GM23338 (cell line): ENCODE measurements around the gene CHRDL2. TPM values are rescaled to one million over a fixed set of nuclear protein-coding genes. Genes with fewer than 3 reads are reported as not detected.

ENCODE experiments used
- ATAC-seq: fragments of 200-7000 bp; cut with Tn5 transposase; 3 replicates; pipeline ENCODE4 v1.9.1; 2020
- DNase-seq: peaks from one replicate; pipeline ENCODE4 v3.0.0-alpha.2; 2015; ENCODE audit warnings: low spot score
- H2AFZ ChIP-seq: fragments of 200-600 bp; sonication (generic); 2 replicates; pipeline ENCODE4 v1.8.0; 2016; ENCODE audit warnings: antibody characterized with exemption, mild to moderate bottlenecking, moderate library complexity
- H3F3A ChIP-seq: fragments of 200-600 bp; sonication (generic); replicated peaks from 2 replicates; pipeline ENCODE4 v1.8.0; 2017; ENCODE audit warnings: antibody characterized with exemption, mixed run types, low read depth
- H3K27ac ChIP-seq: fragments of 200-600 bp; sonication (generic); 2 replicates; pipeline ENCODE4 v1.6.1; 2016; ENCODE audit warnings: low read depth
- H3K27me3 ChIP-seq: fragments of 200-600 bp; sonication (generic); 2 replicates; pipeline ENCODE4 v1.8.0; 2016; ENCODE audit warnings: mild to moderate bottlenecking, mixed run types, moderate library complexity; ENCODE audit not compliant: insufficient read depth
- H3K36me3 ChIP-seq: fragments of 200-600 bp; sonication (generic); 2 replicates; pipeline ENCODE4 v1.8.0; 2016; ENCODE audit warnings: mild to moderate bottlenecking; ENCODE audit not compliant: insufficient read depth
- H3K4me1 ChIP-seq: fragments of 200-600 bp; sonication (generic); 2 replicates; pipeline ENCODE4 v1.8.0; 2016; ENCODE audit warnings: mild to moderate bottlenecking, moderate library complexity; ENCODE audit not compliant: insufficient read depth
- H3K4me2 ChIP-seq: fragments of 200-600 bp; sonication (generic); 2 replicates; pipeline ENCODE4 v1.7.1; 2017; ENCODE audit warnings: mixed run types
- H3K4me3 ChIP-seq: fragments of 200-600 bp; sonication (generic); 2 replicates; pipeline ENCODE4 v1.6.1; 2016; ENCODE audit warnings: mixed run types
- H3K79me2 ChIP-seq: fragments of 200-600 bp; sonication (generic); replicated peaks from 2 replicates; pipeline ENCODE4 v1.8.0; 2017; ENCODE audit warnings: mild to moderate bottlenecking; ENCODE audit not compliant: insufficient read depth
- H3K9me2 ChIP-seq: fragments of 200-600 bp; sonication (generic); 2 replicates; pipeline ENCODE4 v1.8.0; 2017; ENCODE audit not compliant: insufficient read depth
- H4K20me1 ChIP-seq: fragments of 200-600 bp; sonication (generic); replicated peaks from 2 replicates; pipeline ENCODE4 v1.8.0; 2017; ENCODE audit warnings: mild to moderate bottlenecking; ENCODE audit not compliant: insufficient read depth
- H3K27ac Mint-ChIP-seq: 2 replicates; pipeline ENCODE4 v1.8.0; 2020; ENCODE audit warnings: inconsistent platforms, mild to moderate bottlenecking, moderate library complexity, mixed read lengths
- H3K27me3 Mint-ChIP-seq: 3 replicates; pipeline ENCODE4 v1.8.0; 2022; ENCODE audit warnings: low read depth, mild to moderate bottlenecking, moderate library complexity, mixed read lengths, inconsistent platforms; ENCODE audit not compliant: insufficient read depth, poor library complexity
- H3K36me3 Mint-ChIP-seq: 3 replicates; pipeline ENCODE4 v1.8.0; 2021; ENCODE audit warnings: low read depth, mild to moderate bottlenecking, inconsistent platforms, moderate library complexity, mixed read lengths
- H3K4me1 Mint-ChIP-seq: 3 replicates; pipeline ENCODE4 v1.8.0; 2020; ENCODE audit warnings: mild to moderate bottlenecking, inconsistent platforms, mixed read lengths
- H3K4me3 Mint-ChIP-seq: 3 replicates; pipeline ENCODE4 v1.8.0; 2021; ENCODE audit warnings: moderate library complexity, mild to moderate bottlenecking, inconsistent platforms, mixed read lengths
- H3K9me3 Mint-ChIP-seq: 3 replicates; pipeline ENCODE4 v1.8.0; 2020; ENCODE audit warnings: moderate library complexity, mild to moderate bottlenecking, inconsistent platforms, mixed read lengths
- CREB1 ChIP-seq: fragments of 250-450 bp; sonication (Bioruptor Pico); IDR thresholded peaks from 2 replicates; pipeline ENCODE4 v1.5.0; 2020; ENCODE audit warnings: low read depth, mild to moderate bottlenecking, moderate library complexity
- EZH2 ChIP-seq: fragments of 200-600 bp; sonication (generic); IDR thresholded peaks from one replicate; pipeline ENCODE4 v1.8.0; 2017; ENCODE audit warnings: antibody characterized with exemption, mild to moderate bottlenecking, low read depth; ENCODE audit not compliant: unreplicated experiment
- EZH2phosphoT487 ChIP-seq: fragments of 200-600 bp; sonication (generic); IDR thresholded peaks from one replicate; pipeline ENCODE4 v1.8.1; 2018; ENCODE audit warnings: antibody characterized with exemption; ENCODE audit not compliant: unreplicated experiment
- JUNB ChIP-seq: IDR thresholded peaks from one replicate; pipeline ENCODE4 v1.6.1; 2016; ENCODE audit warnings: antibody characterized with exemption; ENCODE audit not compliant: unreplicated experiment
- NANOG ChIP-seq: IDR thresholded peaks from 2 replicates; pipeline ENCODE4 v1.6.1; 2016; ENCODE audit warnings: antibody characterized with exemption, borderline replicate concordance
- POLR2AphosphoS5 ChIP-seq: IDR thresholded peaks from 2 replicates; pipeline ENCODE4 v1.6.1; 2016; ENCODE audit warnings: antibody characterized with exemption, low read depth
- STAT1 ChIP-seq: IDR thresholded peaks from one replicate; pipeline ENCODE4 v1.6.1; 2016; ENCODE audit warnings: antibody characterized with exemption; ENCODE audit not compliant: unreplicated experiment
- ZNF114 ChIP-seq: fragments of 250-450 bp; sonication (Bioruptor Pico); IDR thresholded peaks from 2 replicates; pipeline ENCODE4 v1.5.0; 2020; ENCODE audit warnings: mild to moderate bottlenecking, moderate library complexity
- ZNF331 ChIP-seq: fragments of 250-450 bp; sonication (Bioruptor Pico); IDR thresholded peaks from 2 replicates; pipeline ENCODE4 v1.5.0; 2020; ENCODE audit warnings: low read depth, mild to moderate bottlenecking, moderate library complexity
- polyA plus RNA-seq: library from polyadenylated mRNA; unstranded; fragments of >200 nt; fragmentation: Nextera tagmentation; extraction: Ambion mirVana; gene quantifications from 2 replicates; pipeline ENCODE4 v1.2.1, GENCODE V29; 2016
- total RNA-seq: library from RNA; depleted of rRNA; stranded (reverse); fragments of >200 nt; shearing (Covaris generic); gene quantifications from 2 replicates; pipeline ENCODE4 v1.2.3, GENCODE V29; 2014
- TF ChIP-seq, protein P1 (sequence below), 2 experiments: fragments of 200-600 bp in 1 of 2; sonication (generic) in 1 of 2; conservative IDR thresholded peaks; 2 replicates each; pipeline versions ENCODE4 v1.5.1 to v1.6.1; 2016 to 2017; ENCODE audit warnings: antibody characterized with exemption in 2 of 2, low read depth in 2 of 2, mild to moderate bottlenecking in 2 of 2, moderate library complexity in 1 of 2
- TF ChIP-seq, protein P2 (sequence below): IDR thresholded peaks from one replicate; pipeline ENCODE4 v1.6.1; 2018; ENCODE audit warnings: antibody characterized with exemption; ENCODE audit not compliant: unreplicated experiment

CHRDL2 gene
- total and polyA plus RNA-seq, 2 experiments from 2014 or later: 0.21 TPM; not detected in 1

DNA sequence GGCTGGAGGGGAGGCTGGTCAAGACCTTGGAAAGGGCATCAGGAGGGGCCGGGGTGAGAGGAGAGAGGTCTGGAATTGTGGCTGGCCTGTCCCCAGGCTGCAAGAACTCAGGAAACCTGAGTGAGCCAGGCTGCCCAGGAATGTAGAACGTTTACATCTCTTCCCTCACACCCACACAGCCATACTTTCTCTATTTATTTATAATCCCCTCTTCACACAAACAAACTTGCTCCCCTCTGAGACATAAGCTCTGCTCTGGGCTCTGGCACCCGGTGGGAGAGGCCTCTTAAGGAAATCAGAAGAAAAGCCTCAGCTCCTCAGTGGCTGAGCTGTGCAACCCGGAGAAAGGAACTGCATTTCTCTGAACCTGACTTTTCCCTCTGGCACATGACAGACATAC is 5.5 kb downstream of the CHRDL2 start (continued):
- TF ChIP-seq POLR2AphosphoS5: no peak
- no peak for TF ChIP-seq NANOG
- TF ChIP-seq EZH2: no peak
- no peak for TF ChIP-seq STAT1
- TF ChIP-seq, protein P1, sequence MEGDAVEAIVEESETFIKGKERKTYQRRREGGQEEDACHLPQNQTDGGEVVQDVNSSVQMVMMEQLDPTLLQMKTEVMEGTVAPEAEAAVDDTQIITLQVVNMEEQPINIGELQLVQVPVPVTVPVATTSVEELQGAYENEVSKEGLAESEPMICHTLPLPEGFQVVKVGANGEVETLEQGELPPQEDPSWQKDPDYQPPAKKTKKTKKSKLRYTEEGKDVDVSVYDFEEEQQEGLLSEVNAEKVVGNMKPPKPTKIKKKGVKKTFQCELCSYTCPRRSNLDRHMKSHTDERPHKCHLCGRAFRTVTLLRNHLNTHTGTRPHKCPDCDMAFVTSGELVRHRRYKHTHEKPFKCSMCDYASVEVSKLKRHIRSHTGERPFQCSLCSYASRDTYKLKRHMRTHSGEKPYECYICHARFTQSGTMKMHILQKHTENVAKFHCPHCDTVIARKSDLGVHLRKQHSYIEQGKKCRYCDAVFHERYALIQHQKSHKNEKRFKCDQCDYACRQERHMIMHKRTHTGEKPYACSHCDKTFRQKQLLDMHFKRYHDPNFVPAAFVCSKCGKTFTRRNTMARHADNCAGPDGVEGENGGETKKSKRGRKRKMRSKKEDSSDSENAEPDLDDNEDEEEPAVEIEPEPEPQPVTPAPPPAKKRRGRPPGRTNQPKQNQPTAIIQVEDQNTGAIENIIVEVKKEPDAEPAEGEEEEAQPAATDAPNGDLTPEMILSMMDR (conservative IDR thresholded peaks at IDR 0.05; ENCODE audit: low read depth in 2 of 2): no peak
- no peak for TF ChIP-seq ZNF114 (CRISPR knock-in tag)
- TF ChIP-seq EZH2phosphoT487: no peak
- no peak for TF ChIP-seq ZNF331
- no peak for TF ChIP-seq CREB1 (CRISPR knock-in tag)
- no peak for TF ChIP-seq JUNB
- TF ChIP-seq, protein P2, sequence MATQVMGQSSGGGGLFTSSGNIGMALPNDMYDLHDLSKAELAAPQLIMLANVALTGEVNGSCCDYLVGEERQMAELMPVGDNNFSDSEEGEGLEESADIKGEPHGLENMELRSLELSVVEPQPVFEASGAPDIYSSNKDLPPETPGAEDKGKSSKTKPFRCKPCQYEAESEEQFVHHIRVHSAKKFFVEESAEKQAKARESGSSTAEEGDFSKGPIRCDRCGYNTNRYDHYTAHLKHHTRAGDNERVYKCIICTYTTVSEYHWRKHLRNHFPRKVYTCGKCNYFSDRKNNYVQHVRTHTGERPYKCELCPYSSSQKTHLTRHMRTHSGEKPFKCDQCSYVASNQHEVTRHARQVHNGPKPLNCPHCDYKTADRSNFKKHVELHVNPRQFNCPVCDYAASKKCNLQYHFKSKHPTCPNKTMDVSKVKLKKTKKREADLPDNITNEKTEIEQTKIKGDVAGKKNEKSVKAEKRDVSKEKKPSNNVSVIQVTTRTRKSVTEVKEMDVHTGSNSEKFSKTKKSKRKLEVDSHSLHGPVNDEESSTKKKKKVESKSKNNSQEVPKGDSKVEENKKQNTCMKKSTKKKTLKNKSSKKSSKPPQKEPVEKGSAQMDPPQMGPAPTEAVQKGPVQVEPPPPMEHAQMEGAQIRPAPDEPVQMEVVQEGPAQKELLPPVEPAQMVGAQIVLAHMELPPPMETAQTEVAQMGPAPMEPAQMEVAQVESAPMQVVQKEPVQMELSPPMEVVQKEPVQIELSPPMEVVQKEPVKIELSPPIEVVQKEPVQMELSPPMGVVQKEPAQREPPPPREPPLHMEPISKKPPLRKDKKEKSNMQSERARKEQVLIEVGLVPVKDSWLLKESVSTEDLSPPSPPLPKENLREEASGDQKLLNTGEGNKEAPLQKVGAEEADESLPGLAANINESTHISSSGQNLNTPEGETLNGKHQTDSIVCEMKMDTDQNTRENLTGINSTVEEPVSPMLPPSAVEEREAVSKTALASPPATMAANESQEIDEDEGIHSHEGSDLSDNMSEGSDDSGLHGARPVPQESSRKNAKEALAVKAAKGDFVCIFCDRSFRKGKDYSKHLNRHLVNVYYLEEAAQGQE: no peak

DNA sequence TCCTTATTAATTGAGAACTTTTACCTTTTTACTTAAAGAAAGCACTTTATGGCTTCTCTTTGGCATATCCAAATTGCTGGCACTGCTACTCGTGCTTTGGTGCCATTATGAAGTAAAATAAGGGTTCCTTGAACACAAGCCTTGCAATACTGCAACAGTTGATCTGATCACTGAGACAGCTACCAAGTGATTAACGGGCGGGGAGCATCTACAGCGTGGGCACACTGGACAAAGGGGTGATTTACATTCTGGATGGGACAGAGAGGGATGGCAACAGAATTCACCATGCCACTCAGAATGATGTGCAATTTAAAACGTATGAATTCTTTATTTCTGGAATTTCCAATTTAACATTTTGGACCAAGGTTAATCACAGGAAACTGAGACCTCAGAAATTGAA is 7.7 kb downstream of the CHRDL2 start:
- Histone ChIP-seq H2AFZ (no peak overlapping the region), H3K4me1 (peaks cover 9% of the 10 kb centered on the region), H3K79me2 (no peaks in the 10 kb centered on the region), H3K27ac (no peak overlapping the region), H3K27me3 (peaks cover 11% of the 10 kb centered on the region), H3K36me3 (no peaks in the 10 kb centered on the region), H3K9me2 (0 out of 2 replicates have a peak, but pooled peaks cover 7% of the 10 kb centered on the region), H3F3A (no peaks in the 10 kb centered on the region), H4K20me1 (no peaks in the 10 kb centered on the region), H3K4me3 (no peak overlapping the region), H3K4me2 (no peak overlapping the region)
- H3K4me1 Mint-ChIP-seq: peaks cover 12% of the 10 kb centered on the region
- no peaks in the 10 kb centered on the region for H3K9me3 Mint-ChIP-seq
- no peaks in the 10 kb centered on the region for H3K36me3 Mint-ChIP-seq
- H3K27ac Mint-ChIP-seq: no peak overlapping the region
- DNase-seq: no peak
- no peak overlapping the region for H3K4me3 Mint-ChIP-seq
- H3K27me3 Mint-ChIP-seq: peaks cover 17% of the 10 kb centered on the region
- no peak for ATAC-seq
- TF ChIP-seq, protein P2: no peak
- no peak for TF ChIP-seq ZNF331
- no peak for TF ChIP-seq STAT1
- no peak for TF ChIP-seq EZH2
- no peak for TF ChIP-seq NANOG
